Retinal pigment epithelial cell (primary cell): ENCODE results near the gene DAAM1.

Experiments
- DNase-seq: peaks from one replicate; pipeline ENCODE4 v3.0.0-alpha.2; 2010; ENCODE audit warnings: low read depth
- H3K4me3 ChIP-seq: 2 replicates; pipeline ENCODE4 v1.5.1; 2011; ENCODE audit warnings: mild to moderate bottlenecking, low read length, control low read depth, moderate library complexity
- TF ChIP-seq, protein P1 (sequence below): conservative IDR thresholded peaks from 2 replicates; pipeline ENCODE4 v1.5.1; 2011; ENCODE audit warnings: low read depth, low read length, control low read depth, inconsistent platforms

Gene DAAM1

DNA sequence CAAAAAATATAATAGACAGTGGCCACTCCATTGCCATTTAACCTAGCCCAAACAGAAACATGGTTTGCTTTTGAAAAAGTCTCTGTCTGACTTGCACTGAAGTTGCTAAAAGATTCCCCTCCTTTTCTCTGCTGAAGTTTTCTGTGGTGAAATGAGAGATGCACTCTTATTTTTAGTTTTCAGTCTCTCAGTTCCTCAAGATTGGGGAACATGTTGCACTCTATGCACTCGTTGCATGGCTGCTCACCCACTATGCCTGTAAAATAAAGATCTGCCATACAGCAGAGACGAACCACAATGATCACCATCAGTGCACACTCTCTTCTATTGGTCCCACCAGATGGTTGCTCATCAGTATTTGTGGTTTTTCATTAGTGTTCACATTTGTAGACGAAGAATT, 13.1 kb upstream of the DAAM1 start:
- no peak for DNase-seq
- H3K4me3 ChIP-seq = no peak overlapping the region
- TF ChIP-seq, protein P1, sequence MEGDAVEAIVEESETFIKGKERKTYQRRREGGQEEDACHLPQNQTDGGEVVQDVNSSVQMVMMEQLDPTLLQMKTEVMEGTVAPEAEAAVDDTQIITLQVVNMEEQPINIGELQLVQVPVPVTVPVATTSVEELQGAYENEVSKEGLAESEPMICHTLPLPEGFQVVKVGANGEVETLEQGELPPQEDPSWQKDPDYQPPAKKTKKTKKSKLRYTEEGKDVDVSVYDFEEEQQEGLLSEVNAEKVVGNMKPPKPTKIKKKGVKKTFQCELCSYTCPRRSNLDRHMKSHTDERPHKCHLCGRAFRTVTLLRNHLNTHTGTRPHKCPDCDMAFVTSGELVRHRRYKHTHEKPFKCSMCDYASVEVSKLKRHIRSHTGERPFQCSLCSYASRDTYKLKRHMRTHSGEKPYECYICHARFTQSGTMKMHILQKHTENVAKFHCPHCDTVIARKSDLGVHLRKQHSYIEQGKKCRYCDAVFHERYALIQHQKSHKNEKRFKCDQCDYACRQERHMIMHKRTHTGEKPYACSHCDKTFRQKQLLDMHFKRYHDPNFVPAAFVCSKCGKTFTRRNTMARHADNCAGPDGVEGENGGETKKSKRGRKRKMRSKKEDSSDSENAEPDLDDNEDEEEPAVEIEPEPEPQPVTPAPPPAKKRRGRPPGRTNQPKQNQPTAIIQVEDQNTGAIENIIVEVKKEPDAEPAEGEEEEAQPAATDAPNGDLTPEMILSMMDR = no peak

DNA sequence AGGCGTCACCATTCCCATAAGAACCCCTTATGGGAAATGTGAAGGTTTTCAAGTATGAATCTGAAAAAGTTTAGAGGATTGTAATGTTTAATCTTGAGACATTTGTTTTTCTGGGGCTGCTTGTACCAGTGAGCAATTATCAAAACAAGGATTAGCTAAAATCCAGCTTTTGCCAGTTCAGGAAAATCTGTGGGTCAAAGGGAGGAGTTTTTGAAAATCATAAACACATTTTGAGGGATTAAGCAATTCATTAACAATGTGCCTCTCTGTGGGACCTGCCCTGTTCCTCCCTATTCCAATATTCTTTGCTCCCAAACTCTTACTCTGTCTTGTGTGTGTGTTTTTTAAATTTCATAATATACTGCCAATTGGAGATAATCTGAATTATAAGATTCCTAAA, 11.7 kb upstream of the DAAM1 start:
- TF ChIP-seq, protein P1 = no peak
- peak; percentile 70 for DNase-seq
- H3K4me3 ChIP-seq = no peak overlapping the region

DNA sequence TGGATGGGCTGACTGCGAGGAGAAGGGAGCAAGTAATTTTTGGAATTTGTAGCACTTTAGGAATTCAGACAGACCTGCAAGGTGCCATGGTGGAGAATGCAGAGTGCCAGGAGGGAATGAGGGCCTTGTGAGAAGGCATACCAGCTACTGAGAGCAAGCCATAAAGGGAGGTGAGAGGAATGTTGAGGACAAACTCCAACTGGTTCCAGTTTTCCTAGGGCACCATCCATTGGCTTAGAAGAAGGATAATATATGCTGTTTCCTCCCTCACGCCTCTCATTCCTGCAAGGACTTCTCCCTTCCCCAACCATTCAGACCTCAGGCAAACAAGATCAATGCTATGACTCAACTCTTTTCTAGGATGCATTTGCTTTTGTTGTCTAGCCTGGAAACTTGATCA, 11.2 kb upstream of the DAAM1 start:
- TF ChIP-seq, protein P1 = no peak
- no peak overlapping the region for H3K4me3 ChIP-seq
- DNase-seq = no peak

DNA sequence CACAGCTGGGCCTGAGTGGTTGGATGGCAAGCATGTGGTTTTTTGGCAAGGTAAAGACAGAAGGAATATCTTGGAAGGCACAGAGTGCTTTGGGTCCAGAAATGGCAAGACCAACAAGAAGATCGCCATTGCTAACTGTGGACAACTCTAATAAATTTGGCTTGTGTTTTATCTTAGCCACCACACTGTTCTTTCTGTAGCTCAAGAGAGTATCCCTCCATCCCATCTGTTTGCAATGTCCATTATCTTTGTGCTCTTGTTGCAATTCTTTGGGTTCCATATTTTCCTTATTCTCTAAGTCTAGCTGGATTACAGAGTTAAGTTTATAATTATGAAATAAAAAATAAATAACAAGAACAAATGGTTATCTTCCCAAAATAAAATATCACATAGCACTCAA, 6.7 kb upstream of the DAAM1 start:
- TF ChIP-seq, protein P1 = no peak
- no peak overlapping the region for H3K4me3 ChIP-seq
- no peak for DNase-seq

DNA sequence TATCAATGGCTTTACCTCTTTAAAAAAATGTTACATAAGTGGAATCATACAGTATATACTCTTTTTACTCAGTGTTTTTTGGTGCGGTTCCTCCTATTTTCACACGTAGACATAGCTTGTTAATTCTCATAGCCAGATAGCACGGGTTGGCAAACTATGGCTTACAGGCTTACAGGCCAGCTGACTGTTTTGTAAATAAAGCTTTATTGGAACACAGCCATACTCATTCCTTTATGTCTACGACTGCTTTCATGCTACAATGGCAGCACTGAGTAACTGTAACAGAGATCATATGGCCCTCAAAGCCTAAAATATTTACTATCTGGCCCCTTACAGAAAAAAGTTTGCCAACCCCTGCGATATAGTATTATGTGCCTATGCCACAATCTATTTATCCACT, 5.8 kb upstream of the DAAM1 start:
- H3K4me3 ChIP-seq = no peak overlapping the region
- no peak for DNase-seq
- TF ChIP-seq, protein P1 = no peak

DNA sequence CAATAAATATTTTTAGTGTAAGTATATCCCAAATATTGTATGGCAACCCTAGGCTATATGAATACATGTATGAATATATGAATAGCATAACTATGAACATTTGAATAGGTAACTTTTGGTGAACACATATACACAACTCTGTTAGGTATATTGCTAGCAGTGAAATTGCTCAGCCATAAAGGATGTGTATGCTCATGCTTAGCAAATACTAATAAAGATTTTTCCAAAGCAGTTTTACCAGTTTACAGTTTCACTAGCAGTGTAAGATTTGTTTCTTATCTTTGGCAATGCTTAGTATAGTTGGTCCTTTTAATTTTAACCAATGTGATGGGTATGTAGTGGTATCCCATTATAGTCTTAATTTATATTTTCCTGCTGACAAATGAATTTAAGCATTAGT, 5.3 kb upstream of the DAAM1 start:
- no peak for DNase-seq
- TF ChIP-seq, protein P1 = no peak
- H3K4me3 ChIP-seq = no peak overlapping the region

DNA sequence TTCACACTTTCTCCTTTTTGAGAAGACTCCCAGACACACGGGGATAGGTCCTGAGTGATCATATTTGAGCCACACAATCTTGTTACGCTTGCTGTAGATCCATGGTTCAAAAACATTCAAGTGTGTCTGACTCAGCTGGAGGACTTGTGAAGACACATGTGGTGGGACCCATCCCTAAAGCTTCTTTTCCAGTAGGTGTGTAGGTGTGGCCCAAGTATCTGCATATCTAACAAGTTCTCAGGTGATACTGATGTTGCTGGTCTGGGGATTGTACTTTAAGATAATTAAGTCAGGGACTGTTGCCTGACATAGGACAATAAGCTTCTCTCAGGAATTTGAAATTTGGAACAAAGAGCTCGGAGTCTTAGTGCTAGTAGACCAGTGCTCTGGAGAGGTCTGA, 4.1 kb upstream of the DAAM1 start:
- TF ChIP-seq, protein P1 = no peak
- DNase-seq = no peak
- no peak overlapping the region for H3K4me3 ChIP-seq
